HG02571 (cell line): ENCODE measurements around the gene WWOX.

ENCODE experiments used
- ATAC-seq: cut with Tn5 transposase; IDR thresholded peaks from one replicate; pipeline ENCODE4 v1.9.1; 2021; ENCODE audit warnings: mild to moderate bottlenecking, moderate library complexity; ENCODE audit not compliant: unreplicated experiment

WWOX gene

GRCh38 chr16:79093554-79093967 lies 994.1 kb downstream of the WWOX start:
- ATAC-seq: no peak

GRCh38 chr16:79096246-79096645 lies 996.8 kb downstream of the WWOX start:
- no peak for ATAC-seq

GRCh38 chr16:79097166-79097565 lies 997.7 kb downstream of the WWOX start:
- no peak for ATAC-seq

GRCh38 chr16:79097771-79098170 lies 998.3 kb downstream of the WWOX start:
- no peak for ATAC-seq

GRCh38 chr16:79098907-79099306 lies 999.5 kb downstream of the WWOX start:
- no peak for ATAC-seq

- no peak for ATAC-seq
Measured at GRCh38 chr16:79099716-79100115, 1000.3 kb downstream of the WWOX start.

- ATAC-seq: no peak
Measured at GRCh38 chr16:79100447-79100846, 1001.0 kb downstream of the WWOX start.

GRCh38 chr16:79101491-79101890 lies 1002.0 kb downstream of the WWOX start:
- no peak for ATAC-seq

- ATAC-seq: no peak
Measured at GRCh38 chr16:79104567-79104966, 1005.1 kb downstream of the WWOX start.

GRCh38 chr16:79107301-79107700 lies 1007.8 kb downstream of the WWOX start:
- ATAC-seq: no peak

GRCh38 chr16:79109771-79110170 lies 1010.3 kb downstream of the WWOX start:
- no peak for ATAC-seq

- ATAC-seq: no peak
Measured at GRCh38 chr16:79110242-79110641, 1010.8 kb downstream of the WWOX start.

GRCh38 chr16:79110953-79111352 lies 1011.5 kb downstream of the WWOX start:
- no peak for ATAC-seq

GRCh38 chr16:79112462-79112861 lies 1013.0 kb downstream of the WWOX start:
- ATAC-seq: no peak

GRCh38 chr16:79113826-79114225 lies 1014.4 kb downstream of the WWOX start:
- ATAC-seq: no peak

- no peak for ATAC-seq
Measured at GRCh38 chr16:79114759-79115158, 1015.3 kb downstream of the WWOX start.

GRCh38 chr16:79121906-79122305 lies 1022.5 kb downstream of the WWOX start:
- ATAC-seq: no peak

GRCh38 chr16:79122343-79122742 lies 1022.9 kb downstream of the WWOX start:
- ATAC-seq: no peak

- ATAC-seq: no peak
Measured at GRCh38 chr16:79124016-79124756, 1024.7 kb downstream of the WWOX start.

- ATAC-seq: no peak
Measured at GRCh38 chr16:79127766-79128165, 1028.3 kb downstream of the WWOX start.

- ATAC-seq: no peak
Measured at GRCh38 chr16:79128706-79129105, 1029.3 kb downstream of the WWOX start.

- no peak for ATAC-seq
Measured at GRCh38 chr16:79130616-79131015, 1031.2 kb downstream of the WWOX start.
